ENCODE measurements around the gene GYG1. TPM values are rescaled to one million over a fixed set of nuclear protein-coding genes. Genes with fewer than 3 reads are reported as not detected.
A peak's percentile ranks its signal among the peaks of the same experiment; 100 is the strongest.

GYG1 gene
- total and polyA plus RNA-seq, 2 experiments from 2014 or later: 33.2 to 40.9 TPM

DNA sequence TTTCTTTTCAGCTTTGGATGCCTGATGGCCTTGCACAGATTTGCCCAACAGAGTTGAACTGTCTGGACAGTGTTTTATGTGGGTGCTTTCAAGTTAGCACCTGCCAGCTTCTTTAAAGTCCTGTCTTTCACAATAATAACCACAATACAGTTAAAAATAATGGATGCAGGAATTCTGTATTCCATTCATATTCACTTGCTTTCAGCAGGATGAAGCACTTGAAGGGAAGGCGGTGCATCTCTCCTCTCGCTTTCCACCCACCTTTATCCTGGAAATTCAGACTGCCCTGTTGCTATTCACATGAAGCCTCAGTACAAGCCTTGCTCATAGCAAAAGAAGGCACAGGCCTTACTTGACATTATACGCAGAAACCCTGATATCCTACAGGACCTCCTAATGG lies 26.5 kb upstream of the GYG1 start:
- Histone ChIP-seq H3K27ac (ENCODE audit: low read depth) (no peak overlapping the region), H3K79me2 (replicated peaks; ENCODE audit: insufficient read depth) (no peaks in the 10 kb centered on the region), H3K4me1 (ENCODE audit: insufficient read depth) (peaks cover 12% of the 10 kb centered on the region), H3K4me2 (no peak overlapping the region), H2AFZ (peak overlapping the region; percentile 73; the same call in 1 of the 2 replicates), H3K9me2 (ENCODE audit: insufficient read depth) (no peaks in the 10 kb centered on the region; the same call in 1 of the 2 replicates), H3K36me3 (ENCODE audit: insufficient read depth) (no peaks in the 10 kb centered on the region), H3K27me3 (ENCODE audit: insufficient read depth) (no peaks in the 10 kb centered on the region), H3F3A (replicated peaks; ENCODE audit: low read depth) (no peaks in the 10 kb centered on the region), H4K20me1 (replicated peaks; ENCODE audit: insufficient read depth) (no peaks in the 10 kb centered on the region), H3K4me3 (no peak overlapping the region)
- no peak for TF ChIP-seq ZNF114 (CRISPR knock-in tag; IDR thresholded peaks at IDR 0.05)
- no peak for TF ChIP-seq POLR2AphosphoS5 (IDR thresholded peaks at IDR 0.05; ENCODE audit: low read depth)
- TF ChIP-seq, protein P1, sequence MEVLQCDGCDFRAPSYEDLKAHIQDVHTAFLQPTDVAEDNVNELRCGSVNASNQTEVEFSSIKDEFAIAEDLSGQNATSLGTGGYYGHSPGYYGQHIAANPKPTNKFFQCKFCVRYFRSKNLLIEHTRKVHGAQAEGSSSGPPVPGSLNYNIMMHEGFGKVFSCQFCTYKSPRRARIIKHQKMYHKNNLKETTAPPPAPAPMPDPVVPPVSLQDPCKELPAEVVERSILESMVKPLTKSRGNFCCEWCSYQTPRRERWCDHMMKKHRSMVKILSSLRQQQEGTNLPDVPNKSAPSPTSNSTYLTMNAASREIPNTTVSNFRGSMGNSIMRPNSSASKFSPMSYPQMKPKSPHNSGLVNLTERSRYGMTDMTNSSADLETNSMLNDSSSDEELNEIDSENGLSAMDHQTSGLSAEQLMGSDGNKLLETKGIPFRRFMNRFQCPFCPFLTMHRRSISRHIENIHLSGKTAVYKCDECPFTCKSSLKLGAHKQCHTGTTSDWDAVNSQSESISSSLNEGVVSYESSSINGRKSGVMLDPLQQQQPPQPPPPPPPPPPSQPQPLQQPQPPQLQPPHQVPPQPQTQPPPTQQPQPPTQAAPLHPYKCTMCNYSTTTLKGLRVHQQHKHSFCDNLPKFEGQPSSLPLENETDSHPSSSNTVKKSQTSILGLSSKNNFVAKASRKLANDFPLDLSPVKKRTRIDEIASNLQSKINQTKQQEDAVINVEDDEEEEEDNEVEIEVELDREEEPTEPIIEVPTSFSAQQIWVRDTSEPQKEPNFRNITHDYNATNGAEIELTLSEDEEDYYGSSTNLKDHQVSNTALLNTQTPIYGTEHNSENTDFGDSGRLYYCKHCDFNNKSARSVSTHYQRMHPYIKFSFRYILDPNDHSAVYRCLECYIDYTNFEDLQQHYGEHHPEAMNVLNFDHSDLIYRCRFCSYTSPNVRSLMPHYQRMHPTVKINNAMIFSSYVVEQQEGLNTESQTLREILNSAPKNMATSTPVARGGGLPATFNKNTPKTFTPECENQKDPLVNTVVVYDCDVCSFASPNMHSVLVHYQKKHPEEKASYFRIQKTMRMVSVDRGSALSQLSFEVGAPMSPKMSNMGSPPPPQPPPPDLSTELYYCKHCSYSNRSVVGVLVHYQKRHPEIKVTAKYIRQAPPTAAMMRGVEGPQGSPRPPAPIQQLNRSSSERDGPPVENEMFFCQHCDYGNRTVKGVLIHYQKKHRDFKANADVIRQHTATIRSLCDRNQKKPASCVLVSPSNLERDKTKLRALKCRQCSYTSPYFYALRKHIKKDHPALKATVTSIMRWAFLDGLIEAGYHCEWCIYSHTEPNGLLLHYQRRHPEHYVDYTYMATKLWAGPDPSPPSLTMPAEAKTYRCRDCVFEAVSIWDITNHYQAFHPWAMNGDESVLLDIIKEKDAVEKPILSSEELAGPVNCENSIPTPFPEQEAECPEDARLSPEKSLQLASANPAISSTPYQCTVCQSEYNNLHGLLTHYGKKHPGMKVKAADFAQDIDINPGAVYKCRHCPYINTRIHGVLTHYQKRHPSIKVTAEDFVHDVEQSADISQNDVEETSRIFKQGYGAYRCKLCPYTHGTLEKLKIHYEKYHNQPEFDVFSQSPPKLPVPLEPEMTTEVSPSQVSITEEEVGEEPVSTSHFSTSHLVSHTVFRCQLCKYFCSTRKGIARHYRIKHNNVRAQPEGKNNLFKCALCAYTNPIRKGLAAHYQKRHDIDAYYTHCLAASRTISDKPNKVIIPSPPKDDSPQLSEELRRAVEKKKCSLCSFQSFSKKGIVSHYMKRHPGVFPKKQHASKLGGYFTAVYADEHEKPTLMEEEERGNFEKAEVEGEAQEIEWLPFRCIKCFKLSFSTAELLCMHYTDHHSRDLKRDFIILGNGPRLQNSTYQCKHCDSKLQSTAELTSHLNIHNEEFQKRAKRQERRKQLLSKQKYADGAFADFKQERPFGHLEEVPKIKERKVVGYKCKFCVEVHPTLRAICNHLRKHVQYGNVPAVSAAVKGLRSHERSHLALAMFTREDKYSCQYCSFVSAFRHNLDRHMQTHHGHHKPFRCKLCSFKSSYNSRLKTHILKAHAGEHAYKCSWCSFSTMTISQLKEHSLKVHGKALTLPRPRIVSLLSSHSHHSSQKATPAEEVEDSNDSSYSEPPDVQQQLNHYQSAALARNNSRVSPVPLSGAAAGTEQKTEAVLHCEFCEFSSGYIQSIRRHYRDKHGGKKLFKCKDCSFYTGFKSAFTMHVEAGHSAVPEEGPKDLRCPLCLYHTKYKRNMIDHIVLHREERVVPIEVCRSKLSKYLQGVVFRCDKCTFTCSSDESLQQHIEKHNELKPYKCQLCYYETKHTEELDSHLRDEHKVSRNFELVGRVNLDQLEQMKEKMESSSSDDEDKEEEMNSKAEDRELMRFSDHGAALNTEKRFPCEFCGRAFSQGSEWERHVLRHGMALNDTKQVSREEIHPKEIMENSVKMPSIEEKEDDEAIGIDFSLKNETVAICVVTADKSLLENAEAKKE (CRISPR knock-in tag; IDR thresholded peaks at IDR 0.05): no peak
- TF ChIP-seq EZH2phosphoT487 (IDR thresholded peaks at IDR 0.05; ENCODE audit: unreplicated experiment): no peak
- TF ChIP-seq, protein P2, sequence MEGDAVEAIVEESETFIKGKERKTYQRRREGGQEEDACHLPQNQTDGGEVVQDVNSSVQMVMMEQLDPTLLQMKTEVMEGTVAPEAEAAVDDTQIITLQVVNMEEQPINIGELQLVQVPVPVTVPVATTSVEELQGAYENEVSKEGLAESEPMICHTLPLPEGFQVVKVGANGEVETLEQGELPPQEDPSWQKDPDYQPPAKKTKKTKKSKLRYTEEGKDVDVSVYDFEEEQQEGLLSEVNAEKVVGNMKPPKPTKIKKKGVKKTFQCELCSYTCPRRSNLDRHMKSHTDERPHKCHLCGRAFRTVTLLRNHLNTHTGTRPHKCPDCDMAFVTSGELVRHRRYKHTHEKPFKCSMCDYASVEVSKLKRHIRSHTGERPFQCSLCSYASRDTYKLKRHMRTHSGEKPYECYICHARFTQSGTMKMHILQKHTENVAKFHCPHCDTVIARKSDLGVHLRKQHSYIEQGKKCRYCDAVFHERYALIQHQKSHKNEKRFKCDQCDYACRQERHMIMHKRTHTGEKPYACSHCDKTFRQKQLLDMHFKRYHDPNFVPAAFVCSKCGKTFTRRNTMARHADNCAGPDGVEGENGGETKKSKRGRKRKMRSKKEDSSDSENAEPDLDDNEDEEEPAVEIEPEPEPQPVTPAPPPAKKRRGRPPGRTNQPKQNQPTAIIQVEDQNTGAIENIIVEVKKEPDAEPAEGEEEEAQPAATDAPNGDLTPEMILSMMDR (conservative IDR thresholded peaks at IDR 0.05; ENCODE audit: low read depth in 2 of 2): no peak
- TF ChIP-seq NANOG (IDR thresholded peaks at IDR 0.05; ENCODE audit: borderline replicate concordance): no peak
- Mint-ChIP-seq H3K4me1 (peaks cover 19% of the 10 kb centered on the region), H3K27me3 (ENCODE audit: insufficient read depth, low read depth, poor library complexity) (no peaks in the 10 kb centered on the region), H3K9me3 (no peaks in the 10 kb centered on the region), H3K36me3 (ENCODE audit: low read depth) (no peaks in the 10 kb centered on the region), H3K4me3 (no peak overlapping the region), H3K27ac (no peak overlapping the region)
- DNase-seq (ENCODE audit: low spot score) (no peak), ATAC-seq (no peak)
